DMS153 (cell line): ENCODE data around the gene RRP15.
"Not testable (repeated sequence)": the region's sequence is repeated elsewhere in the genome, so short reads cannot be mapped to it uniquely, and the experiment has no call there.

Source experiments
- DNase-seq: peaks from one replicate; lab custom pipeline; 2025; lab: John Stamatoyannopoulos, UW

The RRP15 gene

DNA sequence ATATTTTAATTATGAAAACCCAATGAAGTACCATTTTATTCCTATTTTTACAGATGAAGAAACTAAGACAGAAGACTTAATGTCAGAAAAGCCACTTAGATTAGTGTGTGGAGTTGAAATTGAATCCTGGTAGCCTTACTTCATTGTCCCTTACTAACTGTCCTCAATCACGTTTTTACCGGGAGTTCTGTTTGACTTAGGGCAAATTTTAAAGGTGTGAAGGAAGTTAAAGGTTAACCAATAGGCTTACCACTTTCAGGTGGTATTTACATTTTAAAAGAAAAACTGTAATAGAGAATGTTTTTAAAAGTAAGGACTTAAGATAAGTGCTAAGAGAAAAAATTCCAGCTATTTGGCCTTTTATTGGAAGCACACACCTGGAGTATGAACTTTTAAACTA, 12.4 kb downstream of the RRP15 start:
- no peak for DNase-seq

DNA sequence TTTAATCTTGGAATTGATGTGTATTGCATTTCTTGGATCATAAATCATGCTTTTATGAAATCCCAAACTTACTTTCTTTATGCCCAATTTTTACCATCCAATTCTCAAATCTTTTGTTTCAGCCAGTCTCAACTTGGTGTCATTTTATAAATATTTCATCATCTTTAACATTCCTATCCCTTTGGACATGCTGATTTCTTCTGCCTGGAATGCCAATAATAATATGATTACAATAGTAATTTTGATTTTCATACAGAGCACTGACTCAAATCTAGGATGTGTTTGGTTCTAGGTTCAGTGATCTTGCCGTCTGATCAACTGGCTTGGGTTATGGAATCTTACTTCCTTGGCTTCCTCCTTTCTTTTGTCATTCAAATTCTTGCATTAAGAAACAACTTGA, 12.8 kb downstream of the RRP15 start:
- no peak for DNase-seq

DNA sequence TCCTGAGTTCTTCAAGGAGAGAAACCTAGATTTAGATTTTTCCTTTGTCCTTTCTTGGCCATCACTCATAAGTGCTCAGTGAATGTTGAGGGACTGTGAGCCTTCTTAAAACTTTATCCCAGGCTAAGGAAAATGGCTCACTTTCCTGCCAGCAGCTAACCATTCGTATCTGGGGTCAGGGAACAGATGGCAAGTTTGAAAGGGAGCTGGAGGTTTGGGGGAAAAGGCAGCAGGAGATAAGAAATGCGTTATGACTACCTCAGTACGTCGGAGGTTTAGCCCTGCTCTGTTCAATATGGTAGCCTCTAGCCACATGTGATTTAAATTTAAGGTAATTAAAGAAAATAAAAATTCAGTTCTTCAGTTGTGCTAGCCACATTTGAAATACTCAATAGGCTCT, 13.3 kb downstream of the RRP15 start:
- DNase-seq, result no peak

DNA sequence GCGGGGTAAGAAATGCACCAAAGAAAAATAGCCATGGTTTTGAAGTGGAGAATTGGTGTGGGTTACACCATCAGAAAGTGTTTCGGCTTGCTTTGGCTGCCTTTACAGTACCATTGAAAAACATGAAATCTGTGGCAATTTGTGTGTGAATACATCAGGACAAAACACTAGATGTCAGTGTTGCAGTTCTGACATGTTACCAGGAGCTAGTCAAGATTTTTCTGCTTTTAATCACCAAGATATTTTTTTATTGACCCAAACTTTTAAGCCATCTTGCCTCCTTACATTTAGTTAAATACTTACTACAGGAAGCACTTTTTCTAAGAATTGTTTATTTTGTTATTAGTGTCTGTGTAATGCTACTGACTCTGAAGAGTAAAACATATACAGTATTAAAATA, 14.3 kb downstream of the RRP15 start:
- DNase-seq, result no peak

DNA sequence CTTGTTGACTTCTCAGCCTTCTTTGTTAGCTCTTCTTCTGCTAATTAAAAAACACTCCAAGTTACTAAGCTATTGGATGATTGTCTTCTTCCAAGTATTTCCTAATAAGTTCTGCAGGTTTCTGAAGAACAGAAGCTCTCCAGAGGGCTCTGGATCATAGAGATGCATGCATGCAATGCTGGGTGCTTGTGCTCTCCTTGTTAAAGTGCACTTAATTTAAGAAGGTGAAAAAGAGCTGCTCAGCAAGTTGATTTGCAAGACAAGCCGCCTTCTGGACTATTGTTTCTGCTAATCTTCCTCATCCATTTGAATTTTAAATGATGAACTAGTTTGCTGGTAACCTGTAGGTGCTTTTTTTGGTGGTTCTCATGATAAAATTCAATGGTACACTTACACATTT, 16.1 kb downstream of the RRP15 start:
- no peak for DNase-seq

DNA sequence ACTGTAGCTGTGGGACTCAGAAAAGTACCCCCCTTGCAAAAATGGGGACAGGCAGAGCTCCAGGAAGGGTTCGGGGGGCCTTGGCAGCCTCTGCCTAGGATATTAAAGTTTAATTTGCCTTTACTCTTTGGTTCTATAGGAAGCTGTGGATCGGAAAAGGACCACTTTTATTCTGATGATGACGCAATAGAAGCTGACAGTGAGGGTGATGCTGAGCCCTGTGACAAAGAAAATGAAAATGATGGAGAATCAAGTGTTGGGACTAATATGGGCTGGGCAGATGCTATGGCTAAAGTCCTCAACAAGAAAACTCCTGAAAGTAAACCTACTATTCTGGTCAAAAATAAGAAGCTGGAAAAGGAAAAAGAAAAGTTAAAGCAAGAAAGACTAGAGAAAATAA, 17.1 kb downstream of the RRP15 start:
- DNase-seq, result no peak

DNA sequence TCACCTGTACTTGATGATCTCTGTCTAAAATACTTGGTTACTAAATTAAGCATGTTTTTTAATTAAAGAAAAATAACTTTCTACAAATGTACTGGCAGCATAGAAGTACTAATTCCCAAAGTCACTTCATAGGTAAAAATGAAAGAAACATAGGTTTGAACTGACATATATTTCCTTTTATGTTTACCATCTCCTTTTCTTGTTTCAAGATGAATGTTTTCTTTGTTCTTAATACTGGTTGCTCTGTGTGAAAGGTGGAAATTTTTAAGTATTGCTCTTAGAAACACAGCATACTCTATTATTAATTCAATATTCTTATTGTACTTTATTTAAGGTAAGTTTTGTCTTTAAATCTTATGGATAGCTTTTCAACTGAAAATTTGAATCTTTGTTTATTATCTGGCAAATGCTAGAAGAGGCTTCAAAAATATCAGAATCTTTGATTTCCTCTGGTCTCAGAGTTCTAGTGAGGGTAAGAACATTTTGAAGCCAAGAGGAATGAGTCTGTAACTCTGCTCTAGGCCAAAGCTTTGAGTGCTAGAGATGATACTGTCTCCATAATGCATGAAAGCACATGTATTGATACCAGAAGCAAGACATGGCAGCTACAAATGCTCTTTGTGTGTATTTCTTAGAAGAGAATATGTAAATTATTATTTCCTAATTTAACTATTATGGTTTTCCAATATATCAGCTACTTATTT, 18.2 kb downstream of the RRP15 start:
- no peak for DNase-seq

DNA sequence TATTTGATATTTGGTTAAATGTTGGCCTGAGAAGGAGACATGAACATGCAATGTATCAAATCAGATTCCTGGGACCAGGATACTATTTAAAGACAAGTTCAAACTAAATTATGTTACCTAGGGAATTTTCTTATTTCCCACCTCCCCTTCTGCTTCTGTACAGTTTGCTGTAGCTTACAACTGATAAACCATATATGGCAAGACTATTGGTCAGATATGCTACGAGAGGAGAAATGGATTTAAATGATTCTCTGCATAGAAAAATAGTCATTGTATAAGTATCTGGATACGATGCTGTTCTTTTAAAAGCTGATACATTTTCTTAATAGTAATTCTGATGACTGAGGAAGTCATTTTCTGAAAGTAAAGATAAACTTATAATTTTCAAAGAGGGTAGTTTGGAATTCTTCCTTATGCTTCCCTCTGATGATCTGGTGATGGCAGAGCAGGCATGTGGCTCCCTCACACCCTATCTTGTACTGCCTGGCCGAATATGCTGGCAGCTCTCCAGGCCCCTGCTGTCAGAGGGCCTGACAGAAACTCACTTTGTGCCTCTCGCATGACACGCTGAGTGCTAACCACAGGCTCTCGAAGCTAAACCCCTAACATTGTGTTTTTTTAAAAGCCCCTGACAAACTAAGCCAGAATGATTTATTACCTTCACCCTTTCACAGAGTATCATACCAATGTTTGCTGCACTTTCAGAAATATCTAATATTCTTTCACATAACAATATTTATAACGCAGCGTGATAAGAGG, 19.4 kb downstream of the RRP15 start:
- DNase-seq, result peak; percentile 20

DNA sequence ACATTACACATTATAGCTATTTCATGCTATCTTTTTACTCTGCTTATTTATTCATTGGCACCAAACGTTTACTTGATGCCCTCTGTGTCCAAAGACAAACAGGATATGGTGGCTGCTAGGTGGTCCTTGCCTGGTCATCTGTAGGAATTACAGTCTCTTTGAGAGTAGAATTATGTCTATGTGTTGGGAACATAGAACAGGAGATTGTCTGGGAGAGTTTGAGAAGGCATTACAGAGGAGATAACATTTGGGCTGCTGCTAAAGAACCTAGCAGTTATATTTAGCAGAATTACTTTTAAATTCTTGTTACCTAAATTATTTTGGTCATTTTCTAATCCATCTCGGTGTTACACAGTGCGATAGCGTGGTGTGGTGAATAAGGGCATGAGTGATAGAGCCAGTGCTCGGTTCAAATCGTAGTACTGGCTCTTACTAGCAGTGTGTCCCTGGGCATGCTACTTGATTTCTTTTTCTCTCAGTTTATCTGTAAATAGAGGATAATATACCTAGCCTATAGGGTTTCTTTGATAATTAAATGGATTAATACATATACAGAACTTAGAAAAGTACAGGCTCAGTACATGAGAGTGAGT, 20.5 kb downstream of the RRP15 start:
- no peak for DNase-seq

DNA sequence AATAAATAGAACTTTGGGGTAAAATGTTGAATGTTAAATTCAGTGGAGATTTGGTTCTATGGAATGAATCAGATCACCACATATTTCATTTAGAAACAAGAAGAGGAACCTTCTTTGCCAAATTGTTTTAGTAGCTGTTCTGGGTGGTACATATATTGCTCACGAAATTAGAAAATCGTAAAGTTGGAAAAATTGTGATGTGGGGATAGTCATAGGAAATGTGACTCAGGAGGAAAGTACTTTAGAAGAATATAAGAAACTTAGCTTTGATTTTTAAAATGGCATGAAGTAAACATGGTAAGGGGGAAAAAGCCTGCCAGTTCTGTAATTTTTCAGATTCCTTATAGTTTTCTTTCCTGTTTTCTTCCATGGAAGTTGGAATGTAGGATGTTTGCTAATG, 27.4 kb downstream of the RRP15 start:
- no peak for DNase-seq

DNA sequence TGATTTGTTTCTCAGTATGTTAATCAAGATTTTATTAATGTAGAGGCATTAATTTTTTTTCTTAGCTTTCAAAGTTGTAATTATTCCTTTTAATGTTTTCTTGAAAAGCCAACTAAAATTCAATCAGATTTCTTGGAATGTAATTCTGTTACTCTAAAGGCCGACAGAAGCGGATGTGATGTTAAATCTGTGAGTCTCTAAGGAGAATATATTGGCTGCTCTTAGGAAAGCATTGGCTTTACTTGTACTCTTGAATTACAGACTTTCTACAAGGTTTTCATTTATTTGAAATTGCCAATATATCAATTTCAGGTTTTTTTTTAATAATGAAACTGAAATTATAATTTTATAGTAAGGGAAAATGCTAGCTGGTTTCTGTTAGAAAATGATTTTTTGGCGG, 29.2 kb downstream of the RRP15 start:
- DNase-seq, result no peak

DNA sequence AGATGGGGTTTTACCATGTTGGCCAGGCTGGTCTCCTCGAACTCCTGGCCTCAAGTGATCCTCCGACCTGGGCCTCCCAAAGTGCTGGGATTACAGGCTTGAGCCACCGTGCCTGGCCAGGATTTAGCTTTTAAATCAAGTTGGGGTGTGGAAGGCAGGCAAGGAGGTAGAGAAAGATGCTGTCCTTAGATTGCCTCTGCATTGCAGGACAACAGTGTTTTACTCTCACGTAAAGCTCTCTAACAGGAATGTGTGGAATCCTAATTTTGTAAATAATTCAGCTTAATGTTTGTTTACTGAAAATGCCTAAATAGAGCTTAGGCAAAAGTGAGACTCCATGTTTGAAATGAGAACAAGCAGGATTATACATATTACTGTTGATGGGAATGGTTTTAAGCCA, 30.5 kb downstream of the RRP15 start:
- no peak for DNase-seq

DNA sequence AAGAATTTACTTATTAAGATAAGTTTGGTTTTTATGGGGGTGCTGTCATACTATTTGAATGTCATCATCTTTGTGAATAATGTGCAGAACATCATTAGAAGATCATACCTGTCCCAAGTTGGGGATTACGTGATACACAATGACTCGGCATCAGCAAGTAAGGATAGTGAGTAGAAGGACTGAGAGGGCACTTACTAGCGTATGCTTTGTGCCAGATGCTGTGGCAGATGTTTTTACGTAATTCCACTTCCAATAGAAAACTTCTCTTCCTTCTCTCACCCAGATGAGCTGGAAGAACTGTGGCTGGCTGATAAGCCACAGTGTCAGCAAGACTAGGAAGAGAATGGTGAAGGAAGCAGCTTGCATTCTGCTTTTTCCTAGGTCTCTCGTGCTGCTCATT, 32.0 kb downstream of the RRP15 start:
- no peak for DNase-seq

DNA sequence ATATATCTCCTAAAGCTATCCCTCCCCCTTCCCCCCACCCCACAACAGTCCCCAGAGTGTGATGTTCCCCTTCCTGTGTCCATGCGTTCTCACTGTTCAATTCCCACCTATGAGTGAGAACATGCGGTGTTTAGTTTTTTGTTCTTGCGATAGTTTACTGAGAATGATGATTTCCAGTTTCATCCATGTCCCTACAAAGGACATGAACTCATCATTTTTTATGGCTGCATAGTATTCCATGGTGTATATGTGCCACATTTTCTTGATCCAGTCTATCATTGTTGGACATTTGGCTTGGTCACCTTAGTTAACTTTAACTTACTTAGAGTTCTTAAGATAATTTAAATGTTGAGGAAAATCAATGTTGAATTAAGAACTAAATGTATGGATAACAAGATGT, 35.1 kb downstream of the RRP15 start:
- DNase-seq, result not testable (repeated sequence)

DNA sequence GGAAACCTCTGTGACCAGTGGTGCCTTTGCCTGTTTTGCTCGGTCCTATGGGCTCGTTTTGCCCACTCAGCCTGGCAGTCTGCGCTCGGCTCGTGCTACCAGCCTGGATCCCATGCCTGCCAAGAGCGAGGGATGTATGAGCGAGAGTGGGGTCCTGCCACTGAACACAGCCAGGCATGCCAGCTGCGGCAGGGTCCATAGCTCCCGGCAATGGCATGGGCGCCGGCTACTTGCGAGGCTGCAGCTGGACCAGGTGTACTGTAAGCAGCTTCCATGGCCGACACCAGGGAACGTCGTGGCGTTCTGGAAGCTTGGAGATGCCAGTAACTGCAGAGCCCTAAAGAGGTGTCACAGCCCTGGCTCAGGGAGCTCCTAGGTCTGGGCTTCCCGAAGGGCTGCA, 37.7 kb downstream of the RRP15 start:
- DNase-seq, result no peak

DNA sequence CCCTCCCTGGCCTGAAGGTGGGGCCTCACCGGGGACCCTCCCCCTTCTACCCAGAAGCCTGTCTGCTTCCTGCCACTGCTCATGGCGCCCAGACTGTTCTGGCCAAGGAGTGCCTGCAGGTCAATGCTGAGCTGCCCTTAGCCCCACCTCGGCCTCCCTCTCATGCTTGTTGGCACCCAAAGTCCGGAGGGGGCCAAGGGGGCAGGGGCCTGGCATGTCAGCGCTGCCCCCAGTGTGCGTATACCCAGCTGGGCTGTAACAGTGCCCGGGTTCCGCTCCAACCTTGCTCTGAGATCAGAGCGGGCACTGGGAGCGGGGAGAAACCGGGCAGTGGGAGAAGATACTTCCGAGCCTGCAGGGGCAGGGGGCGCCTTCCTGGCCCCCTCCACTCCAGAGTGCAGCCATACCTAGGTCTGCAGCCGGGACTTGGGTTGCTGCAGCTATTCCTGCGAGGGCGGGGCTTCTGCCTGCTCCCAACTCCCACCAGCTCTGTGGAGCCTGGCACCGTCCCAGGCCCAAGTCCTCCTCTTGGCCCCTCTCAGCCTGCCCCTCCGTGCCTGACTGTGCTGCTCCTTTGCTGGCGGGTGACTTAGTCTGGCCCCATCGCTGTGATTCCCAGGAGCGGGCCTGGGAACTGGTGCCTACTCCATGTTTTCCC, 38.6 kb downstream of the RRP15 start:
- DNase-seq, result no peak

DNA sequence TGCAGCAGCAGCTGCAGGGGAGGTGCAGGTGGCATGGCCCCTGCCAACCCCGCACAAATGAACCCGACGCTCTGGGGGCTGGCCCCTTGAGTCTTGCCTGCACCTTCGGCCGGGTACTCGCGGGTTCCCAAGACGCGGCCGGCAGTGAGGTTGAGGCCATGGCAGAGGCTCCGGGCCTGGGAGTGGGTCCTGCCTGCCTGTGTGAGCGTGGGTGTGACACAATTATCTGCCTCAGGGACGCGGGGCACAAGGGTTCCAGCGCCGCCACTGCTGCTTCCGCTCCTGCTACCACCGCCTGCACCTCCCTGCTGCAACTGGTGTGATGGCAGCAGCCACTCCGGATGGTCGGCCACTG, 39.1 kb downstream of the RRP15 start:
- DNase-seq, result no peak

DNA sequence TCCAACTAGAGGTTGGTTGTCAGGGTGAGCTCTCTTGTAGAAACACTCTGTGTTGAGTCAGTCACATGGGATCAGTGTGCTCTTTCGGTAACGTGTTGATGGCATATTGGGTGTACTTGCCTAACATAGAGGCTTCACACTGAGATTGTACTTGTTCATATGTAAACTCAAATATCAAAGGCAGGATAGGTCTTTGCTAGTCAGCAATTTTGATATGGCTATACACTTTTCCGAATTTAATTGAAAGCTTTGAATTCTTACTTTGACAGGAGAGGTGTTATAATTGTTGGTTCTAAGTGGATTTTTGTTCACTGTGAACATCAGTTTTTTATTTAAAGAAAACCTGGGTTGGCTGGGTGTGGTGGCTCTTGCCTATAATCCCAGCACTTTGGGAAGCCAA, 43.7 kb downstream of the RRP15 start:
- DNase-seq, result no peak

DNA sequence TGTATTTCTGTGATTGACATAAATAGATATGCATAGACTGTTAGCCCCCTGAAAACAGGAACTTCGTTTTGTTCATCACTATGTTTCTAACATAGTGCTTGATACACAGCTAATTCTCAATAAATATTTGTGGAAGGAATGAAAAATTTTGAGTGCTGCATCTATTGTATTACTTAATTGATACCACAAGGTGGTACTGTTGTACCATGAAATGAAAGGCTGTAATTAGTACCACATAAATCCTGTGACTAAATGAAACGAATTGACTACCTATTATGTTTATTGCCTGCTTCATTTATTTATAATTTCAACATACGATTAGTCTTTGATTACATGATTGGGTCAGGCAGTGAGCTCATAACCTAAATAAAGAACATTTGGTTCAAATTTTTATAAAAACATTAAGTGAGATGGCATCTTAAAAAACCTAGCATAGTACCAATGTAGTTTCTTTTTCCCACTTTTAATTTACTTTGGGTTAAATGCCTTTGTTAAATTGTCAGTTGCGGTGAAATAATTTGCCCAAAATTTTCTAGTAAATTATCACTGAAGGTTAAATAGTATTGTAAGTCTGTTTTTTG, 45.0 kb downstream of the RRP15 start:
- DNase-seq, result no peak

DNA sequence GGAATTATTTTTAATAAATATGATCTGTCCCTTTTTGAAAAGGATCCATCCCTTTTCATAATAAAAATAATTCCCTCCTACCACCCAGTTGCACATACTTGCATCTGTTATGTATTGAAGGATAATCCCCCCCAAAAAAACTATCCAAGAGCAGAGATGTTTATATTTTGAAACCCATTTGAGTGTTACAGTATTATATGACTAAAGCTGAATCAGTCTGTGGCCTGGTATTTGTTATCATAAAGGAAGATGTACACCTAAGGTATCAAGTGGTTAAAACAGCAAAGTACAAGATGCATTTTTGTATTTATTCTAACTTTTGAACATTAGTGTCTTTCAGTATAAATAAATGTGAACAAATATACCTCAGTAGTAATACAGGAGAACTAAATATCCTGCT, 47.3 kb downstream of the RRP15 start:
- no peak for DNase-seq

DNA sequence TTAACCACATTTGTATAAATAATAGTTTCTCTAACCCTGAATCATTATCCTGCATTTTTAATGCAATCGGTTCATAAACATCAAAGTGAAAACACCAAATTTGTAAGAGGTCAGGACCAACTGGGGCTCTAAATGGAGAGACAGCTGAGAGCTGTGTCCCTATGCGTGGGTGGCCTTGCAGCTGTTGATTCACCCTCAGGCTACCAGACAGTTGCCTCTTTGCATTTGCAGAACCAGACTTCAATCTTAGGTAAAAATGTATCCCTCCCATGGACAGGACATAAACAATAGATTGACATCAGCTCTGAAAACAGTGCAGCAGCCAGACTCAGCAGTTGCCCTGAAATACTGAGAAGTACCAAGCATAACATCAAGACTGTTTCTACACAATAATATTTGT, 51.2 kb downstream of the RRP15 start:
- DNase-seq, result no peak

DNA sequence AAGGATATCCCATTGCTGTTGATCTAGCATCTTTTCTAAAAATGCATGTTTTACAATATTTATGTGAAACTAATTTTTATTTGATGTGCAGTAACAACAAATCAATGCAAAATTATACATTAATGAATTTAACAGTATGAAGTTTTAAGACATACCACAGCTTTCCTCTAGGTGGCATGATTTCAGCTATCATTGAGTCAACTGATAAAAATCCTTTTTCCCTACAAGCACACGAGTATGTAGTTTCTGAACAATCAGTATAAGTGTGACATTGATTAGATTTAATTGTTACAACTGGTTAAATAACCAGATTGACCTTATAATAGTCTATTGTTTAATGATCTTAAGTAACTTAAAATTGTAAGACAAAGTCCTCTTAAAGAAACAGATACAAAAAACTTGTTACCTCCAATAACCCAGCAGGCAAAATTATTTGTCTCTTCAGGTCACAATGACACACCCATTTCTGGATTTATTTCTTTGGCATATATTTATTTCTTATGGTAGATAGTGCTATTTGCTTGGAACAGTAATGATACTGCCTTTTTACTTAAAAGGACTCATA, 54.3 kb downstream of the RRP15 start:
- DNase-seq, result no peak
